Neural cell (in vitro differentiated cells): ENCODE results near the gene ADAMTS20.

Experiments used
- EZH2 ChIP-seq: fragments of 200-600, 300-800 bp; shearing (Covaris generic), sonication (generic); IDR thresholded peaks from 2 replicates; pipeline ENCODE4 v1.6.1; 2014; ENCODE audit warnings: antibody characterized with exemption, low read length, borderline replicate concordance, mild to moderate bottlenecking; ENCODE audit not compliant: insufficient read depth, poor library complexity, severe bottlenecking
- MXI1 ChIP-seq: fragments of 450-650 bp; conservative IDR thresholded peaks from 2 replicates; pipeline ENCODE4 v1.6.1; 2014; ENCODE audit warnings: antibody characterized with exemption, mild to moderate bottlenecking; ENCODE audit not compliant: poor library complexity, severe bottlenecking
- POLR2AphosphoS5 ChIP-seq: IDR thresholded peaks from 2 replicates; pipeline ENCODE4 v1.6.1; 2012
- TF ChIP-seq, protein P1 (sequence below): fragments of 450-650 bp; IDR thresholded peaks from 2 replicates; pipeline ENCODE4 v1.5.1; 2014; ENCODE audit warnings: antibody characterized with exemption, mild to moderate bottlenecking, moderate library complexity; ENCODE audit not compliant: poor library complexity, severe bottlenecking
- TF ChIP-seq, protein P2 (sequence below): IDR thresholded peaks from 2 replicates; pipeline ENCODE4 v1.6.1; 2012; ENCODE audit warnings: borderline replicate concordance

DNA sequence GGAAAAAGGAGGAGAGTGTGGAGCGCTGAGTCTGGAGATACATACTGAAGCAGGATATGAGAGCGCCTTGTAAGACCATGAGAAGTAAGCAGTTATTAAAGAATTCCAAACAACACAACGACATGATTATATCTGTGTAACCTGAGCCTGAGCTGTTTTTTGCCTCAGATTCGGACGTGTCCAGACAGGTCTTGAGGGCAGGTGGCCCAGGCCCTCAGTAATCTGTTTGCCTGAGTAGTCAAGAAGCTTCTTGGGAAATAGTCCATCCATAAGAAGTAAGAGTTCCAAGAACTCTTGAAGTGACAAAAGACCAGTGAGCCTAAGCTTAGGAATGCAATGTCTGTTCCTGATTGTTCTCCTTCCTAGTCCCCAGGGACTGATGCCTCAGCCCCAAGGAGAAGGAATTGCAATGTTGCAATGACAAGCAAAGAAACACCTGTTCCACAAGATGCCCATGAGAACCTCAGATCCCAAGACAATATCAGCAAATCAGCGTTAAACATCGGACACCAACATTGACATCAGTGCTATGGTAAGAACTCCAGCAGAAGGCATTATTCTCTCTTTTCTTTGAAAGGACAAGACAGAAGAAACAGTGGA is 34.7 kb upstream of the ADAMTS20 start:
- TF ChIP-seq, protein P1, sequence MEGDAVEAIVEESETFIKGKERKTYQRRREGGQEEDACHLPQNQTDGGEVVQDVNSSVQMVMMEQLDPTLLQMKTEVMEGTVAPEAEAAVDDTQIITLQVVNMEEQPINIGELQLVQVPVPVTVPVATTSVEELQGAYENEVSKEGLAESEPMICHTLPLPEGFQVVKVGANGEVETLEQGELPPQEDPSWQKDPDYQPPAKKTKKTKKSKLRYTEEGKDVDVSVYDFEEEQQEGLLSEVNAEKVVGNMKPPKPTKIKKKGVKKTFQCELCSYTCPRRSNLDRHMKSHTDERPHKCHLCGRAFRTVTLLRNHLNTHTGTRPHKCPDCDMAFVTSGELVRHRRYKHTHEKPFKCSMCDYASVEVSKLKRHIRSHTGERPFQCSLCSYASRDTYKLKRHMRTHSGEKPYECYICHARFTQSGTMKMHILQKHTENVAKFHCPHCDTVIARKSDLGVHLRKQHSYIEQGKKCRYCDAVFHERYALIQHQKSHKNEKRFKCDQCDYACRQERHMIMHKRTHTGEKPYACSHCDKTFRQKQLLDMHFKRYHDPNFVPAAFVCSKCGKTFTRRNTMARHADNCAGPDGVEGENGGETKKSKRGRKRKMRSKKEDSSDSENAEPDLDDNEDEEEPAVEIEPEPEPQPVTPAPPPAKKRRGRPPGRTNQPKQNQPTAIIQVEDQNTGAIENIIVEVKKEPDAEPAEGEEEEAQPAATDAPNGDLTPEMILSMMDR, result no peak
- TF ChIP-seq MXI1, result no peak
- TF ChIP-seq EZH2, result no peak
- TF ChIP-seq POLR2AphosphoS5, result no peak
- TF ChIP-seq, protein P2, sequence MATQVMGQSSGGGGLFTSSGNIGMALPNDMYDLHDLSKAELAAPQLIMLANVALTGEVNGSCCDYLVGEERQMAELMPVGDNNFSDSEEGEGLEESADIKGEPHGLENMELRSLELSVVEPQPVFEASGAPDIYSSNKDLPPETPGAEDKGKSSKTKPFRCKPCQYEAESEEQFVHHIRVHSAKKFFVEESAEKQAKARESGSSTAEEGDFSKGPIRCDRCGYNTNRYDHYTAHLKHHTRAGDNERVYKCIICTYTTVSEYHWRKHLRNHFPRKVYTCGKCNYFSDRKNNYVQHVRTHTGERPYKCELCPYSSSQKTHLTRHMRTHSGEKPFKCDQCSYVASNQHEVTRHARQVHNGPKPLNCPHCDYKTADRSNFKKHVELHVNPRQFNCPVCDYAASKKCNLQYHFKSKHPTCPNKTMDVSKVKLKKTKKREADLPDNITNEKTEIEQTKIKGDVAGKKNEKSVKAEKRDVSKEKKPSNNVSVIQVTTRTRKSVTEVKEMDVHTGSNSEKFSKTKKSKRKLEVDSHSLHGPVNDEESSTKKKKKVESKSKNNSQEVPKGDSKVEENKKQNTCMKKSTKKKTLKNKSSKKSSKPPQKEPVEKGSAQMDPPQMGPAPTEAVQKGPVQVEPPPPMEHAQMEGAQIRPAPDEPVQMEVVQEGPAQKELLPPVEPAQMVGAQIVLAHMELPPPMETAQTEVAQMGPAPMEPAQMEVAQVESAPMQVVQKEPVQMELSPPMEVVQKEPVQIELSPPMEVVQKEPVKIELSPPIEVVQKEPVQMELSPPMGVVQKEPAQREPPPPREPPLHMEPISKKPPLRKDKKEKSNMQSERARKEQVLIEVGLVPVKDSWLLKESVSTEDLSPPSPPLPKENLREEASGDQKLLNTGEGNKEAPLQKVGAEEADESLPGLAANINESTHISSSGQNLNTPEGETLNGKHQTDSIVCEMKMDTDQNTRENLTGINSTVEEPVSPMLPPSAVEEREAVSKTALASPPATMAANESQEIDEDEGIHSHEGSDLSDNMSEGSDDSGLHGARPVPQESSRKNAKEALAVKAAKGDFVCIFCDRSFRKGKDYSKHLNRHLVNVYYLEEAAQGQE, result no peak
